Natural killer cell (primary cell): ENCODE data around the gene DZIP1L. TPM values are rescaled to one million over a fixed set of nuclear protein-coding genes. Genes with fewer than 3 reads are reported as not detected.

Experiments
- ATAC-seq, 3 donors: fragments of 150-1000 bp in 2 of 3; fragments of 200-7000 bp in 1 of 3; cut with Tn5 transposase; 1 replicate in 1 of 3; 2 replicates in 2 of 3; pipeline ENCODE4 v1.10.0; 2021; ENCODE audit warnings: mild to moderate bottlenecking in 2 of 3, moderate library complexity in 2 of 3
- DNase-seq, 2 donors: peaks; one replicate each; pipeline versions ENCODE4 v3.0.0 to v3.0.0-alpha.2; 2013 to 2021; ENCODE audit warnings: mixed read lengths in 1 of 2
- H3K27ac ChIP-seq: one replicate; pipeline ENCODE4 v1.5.1; 2013; ENCODE audit warnings: mild to moderate bottlenecking, low read length
- H3K27me3 ChIP-seq: one replicate; pipeline ENCODE4 v1.6.1; 2013; ENCODE audit warnings: low read length; ENCODE audit not compliant: control insufficient read depth, insufficient read depth
- H3K36me3 ChIP-seq: one replicate; pipeline ENCODE4 v1.6.1; 2013; ENCODE audit warnings: low read length; ENCODE audit not compliant: control insufficient read depth, insufficient read depth
- H3K4me1 ChIP-seq: one replicate; pipeline ENCODE4 v1.6.1; 2013; ENCODE audit warnings: low read length; ENCODE audit not compliant: control insufficient read depth, insufficient read depth
- H3K4me3 ChIP-seq: one replicate; pipeline ENCODE4 v1.5.1; 2013; ENCODE audit warnings: low read length
- H3K9me3 ChIP-seq: one replicate; pipeline ENCODE4 v1.6.1; 2013; ENCODE audit warnings: low read length; ENCODE audit not compliant: control insufficient read depth, insufficient read depth
- H3K27ac Mint-ChIP-seq, 2 donors: one replicate each; pipeline ENCODE4 v1.8.0; 2022; ENCODE audit warnings: mild to moderate bottlenecking in 2 of 2, mixed read lengths in 2 of 2, moderate library complexity in 1 of 2
- H3K27me3 Mint-ChIP-seq, 2 donors: one replicate each; pipeline ENCODE4 v1.8.0; 2022; ENCODE audit warnings: low read depth in 2 of 2, mixed read lengths in 2 of 2
- H3K36me3 Mint-ChIP-seq: one replicate; pipeline ENCODE4 v1.8.0; 2022; ENCODE audit warnings: mixed read lengths
- H3K4me1 Mint-ChIP-seq, 2 donors: one replicate each; pipeline ENCODE4 v1.8.0; 2022; ENCODE audit warnings: mixed read lengths in 2 of 2
- H3K4me3 Mint-ChIP-seq: one replicate; pipeline ENCODE4 v1.8.0; 2022; ENCODE audit warnings: mild to moderate bottlenecking, moderate library complexity, mixed read lengths
- H3K9me3 Mint-ChIP-seq, 2 donors: one replicate each; pipeline ENCODE4 v1.8.0; 2022; ENCODE audit warnings: mixed read lengths in 2 of 2
- WGBS: methylation state at CpG from one replicate; pipeline ENCODE4 v1.1.7; 2013; ENCODE audit warnings: missing lambda C conversion rate; ENCODE audit not compliant: insufficient coverage; 5-methylcytosine and 5-hydroxymethylcytosine counted together
- intact Hi-C: fragments of 100-400 bp; cut with micrococcal nuclease; formaldehyde crosslinking; loops from one replicate; pipeline ENCODE4 v1.14.2; 2022
- total RNA-seq, 4 donors: library from RNA; stranded (reverse); fragments of 120-200 nt in 1 of 4; gene quantifications; one replicate each; pipeline versions ENCODE4 v1.2.3 to v1.2.4, GENCODE V29; 2013 to 2022
- TF ChIP-seq, protein P1 (sequence below): fragments of 200-600 bp; IDR thresholded peaks from one replicate; pipeline ENCODE4 v1.8.0; 2022; ENCODE audit warnings: antibody characterized with exemption

Gene DZIP1L
- total RNA-seq, 3 donors from 2014 or later (not counting 1 experiment from before 2014, with no cell fraction given), result not detected

DNA sequence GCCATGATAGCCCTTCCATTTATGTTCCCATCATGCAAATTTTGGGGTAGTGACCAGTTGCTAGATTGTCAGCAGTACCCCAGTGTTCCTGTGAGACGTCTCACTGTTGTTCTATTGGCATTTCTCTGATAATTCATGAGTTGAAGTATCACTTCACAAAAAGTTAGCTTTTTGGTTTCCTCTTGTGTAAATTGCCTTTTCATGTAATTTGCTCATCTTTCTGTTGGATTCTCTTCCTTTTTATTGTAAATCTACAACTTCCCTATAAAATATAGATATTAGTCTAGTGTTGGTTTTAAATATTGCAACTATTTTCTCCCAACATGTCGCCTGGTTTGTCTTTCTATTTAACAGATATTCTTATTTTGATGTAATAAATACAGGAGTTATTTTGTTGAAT is 24.3 kb upstream of the DZIP1L start:
- no peak overlapping the region for H3K27ac ChIP-seq
- no peaks in the 10 kb centered on the region for H3K9me3 ChIP-seq
- intact Hi-C loops, result no loop called here
- H3K27ac Mint-ChIP-seq, result no peak overlapping the region
- H3K9me3 Mint-ChIP-seq, result no peaks in the 10 kb centered on the region
- no peaks in the 10 kb centered on the region for H3K4me1 Mint-ChIP-seq
- no peak overlapping the region for H3K4me3 ChIP-seq
- TF ChIP-seq, protein P1, sequence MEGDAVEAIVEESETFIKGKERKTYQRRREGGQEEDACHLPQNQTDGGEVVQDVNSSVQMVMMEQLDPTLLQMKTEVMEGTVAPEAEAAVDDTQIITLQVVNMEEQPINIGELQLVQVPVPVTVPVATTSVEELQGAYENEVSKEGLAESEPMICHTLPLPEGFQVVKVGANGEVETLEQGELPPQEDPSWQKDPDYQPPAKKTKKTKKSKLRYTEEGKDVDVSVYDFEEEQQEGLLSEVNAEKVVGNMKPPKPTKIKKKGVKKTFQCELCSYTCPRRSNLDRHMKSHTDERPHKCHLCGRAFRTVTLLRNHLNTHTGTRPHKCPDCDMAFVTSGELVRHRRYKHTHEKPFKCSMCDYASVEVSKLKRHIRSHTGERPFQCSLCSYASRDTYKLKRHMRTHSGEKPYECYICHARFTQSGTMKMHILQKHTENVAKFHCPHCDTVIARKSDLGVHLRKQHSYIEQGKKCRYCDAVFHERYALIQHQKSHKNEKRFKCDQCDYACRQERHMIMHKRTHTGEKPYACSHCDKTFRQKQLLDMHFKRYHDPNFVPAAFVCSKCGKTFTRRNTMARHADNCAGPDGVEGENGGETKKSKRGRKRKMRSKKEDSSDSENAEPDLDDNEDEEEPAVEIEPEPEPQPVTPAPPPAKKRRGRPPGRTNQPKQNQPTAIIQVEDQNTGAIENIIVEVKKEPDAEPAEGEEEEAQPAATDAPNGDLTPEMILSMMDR, result no peak
- H3K4me1 ChIP-seq, result no peaks in the 10 kb centered on the region
- WGBS, result 100% methylated on average over 1 of the region's 2 CpGs
- no peak for ATAC-seq
- H3K36me3 ChIP-seq, result no peaks in the 10 kb centered on the region
- peaks cover 12 to 26% of the 10 kb centered on the region in 2 donors for H3K27me3 Mint-ChIP-seq
- H3K4me3 Mint-ChIP-seq, result no peak overlapping the region
- H3K27me3 ChIP-seq, result no peaks in the 10 kb centered on the region
- no peak for DNase-seq
- H3K36me3 Mint-ChIP-seq, result no peaks in the 10 kb centered on the region

DNA sequence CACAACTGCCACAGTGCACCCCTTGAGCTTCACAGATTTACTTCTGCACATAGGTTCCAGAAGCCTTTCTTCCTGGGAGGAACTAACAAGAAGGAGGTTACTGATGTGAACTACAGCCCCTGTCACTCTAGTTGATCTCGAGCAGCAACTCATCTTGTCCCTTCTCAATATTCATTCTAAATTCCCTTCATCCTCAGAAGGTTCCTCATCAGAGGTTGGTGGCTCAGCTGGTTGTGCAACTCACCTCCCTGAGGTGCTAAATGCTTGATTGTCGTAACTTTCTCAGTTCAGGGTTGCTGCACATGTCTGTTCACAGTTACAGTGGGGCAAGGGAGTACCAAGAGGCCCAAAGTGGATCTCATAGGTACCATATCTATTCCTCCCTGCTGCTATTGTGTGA is 22.5 kb upstream of the DZIP1L start:
- Histone ChIP-seq H3K9me3 (no peaks in the 10 kb centered on the region), H3K27ac (no peak overlapping the region), H3K4me1 (no peaks in the 10 kb centered on the region), H3K27me3 (no peaks in the 10 kb centered on the region), H3K36me3 (no peaks in the 10 kb centered on the region), H3K4me3 (no peak overlapping the region)
- DNase-seq (no peak), ATAC-seq (no peak)
- Mint-ChIP-seq H3K9me3 (no peaks in the 10 kb centered on the region), H3K4me1 (no peaks in the 10 kb centered on the region), H3K27me3 (peaks cover 8 to 26% of the 10 kb centered on the region in 2 donors), H3K36me3 (no peaks in the 10 kb centered on the region), H3K4me3 (no peak overlapping the region), H3K27ac (no peak overlapping the region)
- 67% methylated on average over 2 of the region's 2 CpGs for WGBS
- intact Hi-C loops, result no loop called here
- TF ChIP-seq, protein P1, result no peak

DNA sequence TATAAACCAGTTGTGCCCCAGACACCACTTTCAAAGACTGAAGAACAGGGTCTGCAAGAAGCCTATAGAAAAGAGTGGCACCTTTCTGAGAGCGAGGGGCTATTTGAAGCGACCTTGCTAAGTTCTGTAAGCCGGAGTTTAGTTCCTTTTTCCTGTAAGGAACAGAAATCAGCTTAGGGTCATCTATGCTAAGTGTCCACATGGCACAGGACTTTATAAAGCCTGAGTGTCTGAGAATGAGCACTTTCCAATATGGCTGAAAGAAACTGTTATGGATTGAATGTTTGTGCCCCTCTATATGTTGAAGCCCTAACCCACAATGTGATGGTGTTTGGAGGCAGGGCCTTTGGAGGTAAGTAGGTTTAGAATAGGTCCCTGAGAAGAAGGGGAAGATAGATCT is 20.8 kb upstream of the DZIP1L start:
- no peaks in the 10 kb centered on the region for H3K27me3 ChIP-seq
- H3K9me3 Mint-ChIP-seq, result no peaks in the 10 kb centered on the region
- no peak overlapping the region for H3K27ac Mint-ChIP-seq
- TF ChIP-seq, protein P1, result no peak
- no peaks in the 10 kb centered on the region for H3K36me3 ChIP-seq
- no peak overlapping the region for H3K27ac ChIP-seq
- peaks cover 5 to 15% of the 10 kb centered on the region in 2 donors for H3K27me3 Mint-ChIP-seq
- H3K4me1 ChIP-seq, result no peaks in the 10 kb centered on the region
- WGBS, result 85% methylated on average over 3 of the region's 3 CpGs
- H3K36me3 Mint-ChIP-seq, result no peaks in the 10 kb centered on the region
- no peak for ATAC-seq
- no peak overlapping the region for H3K4me3 ChIP-seq
- DNase-seq, result no peak
- no peaks in the 10 kb centered on the region for H3K9me3 ChIP-seq
- H3K4me3 Mint-ChIP-seq, result no peak overlapping the region
- H3K4me1 Mint-ChIP-seq, result no peaks in the 10 kb centered on the region
- intact Hi-C loops, result no loop called here

- Mint-ChIP-seq H3K36me3 (no peaks in the 10 kb centered on the region), H3K4me3 (no peak overlapping the region), H3K27ac (no peak overlapping the region), H3K9me3 (no peaks in the 10 kb centered on the region), H3K27me3 (peaks cover 2 to 11% of the 10 kb centered on the region in 2 donors), H3K4me1 (no peaks in the 10 kb centered on the region)
- DNase-seq (no peak), ATAC-seq (no peak)
- Histone ChIP-seq H3K9me3 (no peaks in the 10 kb centered on the region), H3K4me1 (no peaks in the 10 kb centered on the region), H3K27me3 (no peaks in the 10 kb centered on the region), H3K27ac (no peak overlapping the region), H3K36me3 (no peaks in the 10 kb centered on the region), H3K4me3 (no peak overlapping the region)
- 83% methylated on average over 1 of the region's 2 CpGs for WGBS
- TF ChIP-seq, protein P1, result no peak
- intact Hi-C loops, result no loop called here
Observed at GRCh38 chr3:138135833-138136194, 20.4 kb upstream of the DZIP1L start.
